Islet precursor cell (in vitro differentiated cells): ENCODE measurements around the gene SDK2.

Experiments used
- DNase-seq: peaks from one replicate; pipeline ENCODE4 v3.0.0-alpha.2; 2018

The SDK2 gene

GRCh38 chr17:73551144-73551543, 93.1 kb downstream of the SDK2 start:
- no peak for DNase-seq

- peak; percentile 87 for DNase-seq
Observed at GRCh38 chr17:73550556-73550955, 93.7 kb downstream of the SDK2 start.

GRCh38 chr17:73549841-73550430, 94.3 kb downstream of the SDK2 start:
- DNase-seq: no peak

- no peak for DNase-seq
Observed at GRCh38 chr17:73548620-73549311, 95.5 kb downstream of the SDK2 start.

GRCh38 chr17:73547790-73548189, 96.5 kb downstream of the SDK2 start:
- no peak for DNase-seq

GRCh38 chr17:73546770-73547536, 97.3 kb downstream of the SDK2 start:
- DNase-seq: peak; percentile 92

- no peak for DNase-seq
Observed at GRCh38 chr17:73546114-73546513, 98.1 kb downstream of the SDK2 start.

- no peak for DNase-seq
Observed at GRCh38 chr17:73545109-73546032, 98.9 kb downstream of the SDK2 start.

- DNase-seq: no peak
Observed at GRCh38 chr17:73544333-73544732, 99.9 kb downstream of the SDK2 start.

- DNase-seq: no peak
Observed at GRCh38 chr17:73542323-73542722, 101.9 kb downstream of the SDK2 start.

- no peak for DNase-seq
Observed at GRCh38 chr17:73541561-73541981, 102.7 kb downstream of the SDK2 start.

GRCh38 chr17:73541111-73541510, 103.1 kb downstream of the SDK2 start:
- DNase-seq: no peak

- DNase-seq: no peak
Observed at GRCh38 chr17:73539166-73539565, 105.1 kb downstream of the SDK2 start.

GRCh38 chr17:73538445-73538844, 105.8 kb downstream of the SDK2 start:
- DNase-seq: no peak

- DNase-seq: no peak
Observed at GRCh38 chr17:73536700-73537605, 107.3 kb downstream of the SDK2 start.

- DNase-seq: no peak
Observed at GRCh38 chr17:73535746-73536145, 108.5 kb downstream of the SDK2 start.

GRCh38 chr17:73534209-73534909, 109.9 kb downstream of the SDK2 start:
- no peak for DNase-seq

- DNase-seq: no peak
Observed at GRCh38 chr17:73533781-73534180, 110.5 kb downstream of the SDK2 start.

GRCh38 chr17:73533127-73533526, 111.1 kb downstream of the SDK2 start:
- DNase-seq: no peak

GRCh38 chr17:73532421-73532901, 111.8 kb downstream of the SDK2 start:
- DNase-seq: peak; percentile 91

GRCh38 chr17:73531158-73531557, 113.1 kb downstream of the SDK2 start:
- DNase-seq: no peak
